Stimulated activated effector memory CD8-positive, alpha-beta T cell treated with anti-CD3 and anti-CD28 coated beads, Interleukin-12 subunit alpha, Interleukin-12 subunit beta, amount 100 ng/mL, for 72 hours (primary cell): Measurements from ENCODE around the gene FCGR2B.
A peak's percentile ranks its signal among the peaks of the same experiment; 100 is the strongest.
"Not testable (repeated sequence)": the region's sequence is repeated elsewhere in the genome, so short reads cannot be mapped to it uniquely, and the experiment has no call there.

Experiments
- ATAC-seq: fragments of 150-1000 bp; cut with Tn5 transposase; 2 replicates; pipeline ENCODE4 v1.10.0; 2021
- DNase-seq, 2 donors: peaks; one replicate each; pipeline ENCODE4 v3.0.0; 2021 to 2022; ENCODE audit warnings: low spot score in 2 of 2
- H3K27ac Mint-ChIP-seq: one replicate; pipeline ENCODE4 v1.8.0; 2022; ENCODE audit warnings: mild to moderate bottlenecking, mixed read lengths
- H3K36me3 Mint-ChIP-seq: one replicate; pipeline ENCODE4 v1.8.0; 2022; ENCODE audit warnings: mild to moderate bottlenecking, mixed read lengths
- H3K4me1 Mint-ChIP-seq: one replicate; pipeline ENCODE4 v1.8.0; 2022; ENCODE audit warnings: mixed read lengths
- H3K4me3 Mint-ChIP-seq: one replicate; pipeline ENCODE4 v1.8.0; 2022; ENCODE audit warnings: mild to moderate bottlenecking, mixed read lengths
- H3K9me3 Mint-ChIP-seq: one replicate; pipeline ENCODE4 v1.8.0; 2022; ENCODE audit warnings: mixed read lengths

The FCGR2B gene

GRCh38 chr1:161709373-161709772, 46.4 kb downstream of the FCGR2B start:
- H3K36me3 Mint-ChIP-seq = no peaks in the 10 kb centered on the region

GRCh38 chr1:161710560-161710959, 47.6 kb downstream of the FCGR2B start:
- H3K9me3 Mint-ChIP-seq = no peaks in the 10 kb centered on the region
- no peak overlapping the region for H3K4me3 Mint-ChIP-seq
- H3K4me1 Mint-ChIP-seq = no peaks in the 10 kb centered on the region
- ATAC-seq = no peak
- no peaks in the 10 kb centered on the region for H3K36me3 Mint-ChIP-seq
- peak in 1 of 2 donors; percentile 33 for DNase-seq
- no peak overlapping the region for H3K27ac Mint-ChIP-seq

More at GRCh38 chr1:161709373-161709772, 46.4 kb downstream of the FCGR2B start:
- H3K9me3 Mint-ChIP-seq = no peaks in the 10 kb centered on the region
- no peaks in the 10 kb centered on the region for H3K4me1 Mint-ChIP-seq
- H3K27ac Mint-ChIP-seq = no peak overlapping the region
- H3K4me3 Mint-ChIP-seq = no peak overlapping the region
- ATAC-seq (no peak), DNase-seq (no peak)

GRCh38 chr1:161718559-161719324, 55.8 kb downstream of the FCGR2B start:
- peaks cover 19% of the 10 kb centered on the region for H3K4me1 Mint-ChIP-seq
- H3K4me3 Mint-ChIP-seq = no peak overlapping the region
- H3K27ac Mint-ChIP-seq = no peak overlapping the region
- ATAC-seq (no peak), DNase-seq (no peak)
- no peaks in the 10 kb centered on the region for H3K9me3 Mint-ChIP-seq
- H3K36me3 Mint-ChIP-seq = no peaks in the 10 kb centered on the region

GRCh38 chr1:161719325-161719611, 56.3 kb downstream of the FCGR2B start:
- H3K9me3 Mint-ChIP-seq = no peaks in the 10 kb centered on the region
- no peak overlapping the region for H3K4me3 Mint-ChIP-seq
- ATAC-seq = peak; percentile 61
- H3K4me1 Mint-ChIP-seq = peaks cover 19% of the 10 kb centered on the region
- no peak overlapping the region for H3K27ac Mint-ChIP-seq
- no peak for DNase-seq
- no peaks in the 10 kb centered on the region for H3K36me3 Mint-ChIP-seq

- no peak for DNase-seq
- Mint-ChIP-seq H3K4me3 (no peak overlapping the region), H3K27ac (no peak overlapping the region), H3K4me1 (peaks cover 29% of the 10 kb centered on the region), H3K36me3 (no peaks in the 10 kb centered on the region), H3K9me3 (no peaks in the 10 kb centered on the region)
- ATAC-seq = no peak
Observed at GRCh38 chr1:161720422-161720821, 57.5 kb downstream of the FCGR2B start.

- Mint-ChIP-seq H3K36me3 (no peaks in the 10 kb centered on the region), H3K4me1 (peaks cover 36% of the 10 kb centered on the region), H3K27ac (no peak within 1 kb of the TSS), H3K9me3 (no peaks in the 10 kb centered on the region), H3K4me3 (no peak within 1 kb of the TSS)
- no peak for DNase-seq
- no peak for ATAC-seq
Observed at GRCh38 chr1:161720956-161721737, 58.2 kb downstream of the FCGR2B start, which contains the start of gene FCRLB. TSS of gene FCRLB (plus strand) at chr1:161721544. CDS start at chr1:161722673, 1,129 bp downstream.

- no peak overlapping the region for H3K4me3 Mint-ChIP-seq
- no peaks in the 10 kb centered on the region for H3K36me3 Mint-ChIP-seq
- no peaks in the 10 kb centered on the region for H3K9me3 Mint-ChIP-seq
- H3K4me1 Mint-ChIP-seq = peaks cover 38% of the 10 kb centered on the region
- ATAC-seq (peak; percentile 69), DNase-seq (no peak)
- no peak overlapping the region for H3K27ac Mint-ChIP-seq
Observed at GRCh38 chr1:161721738-161722343, 58.9 kb downstream of the FCGR2B start.

GRCh38 chr1:161722406-161722805, 59.5 kb downstream of the FCGR2B start:
- Mint-ChIP-seq H3K36me3 (peaks cover 1% of the 10 kb centered on the region), H3K27ac (no peak overlapping the region), H3K4me1 (peaks cover 40% of the 10 kb centered on the region), H3K9me3 (no peaks in the 10 kb centered on the region), H3K4me3 (no peak overlapping the region)
- ATAC-seq (no peak), DNase-seq (no peak)

GRCh38 chr1:161723459-161724141, 60.7 kb downstream of the FCGR2B start:
- no peak for ATAC-seq
- no peak for DNase-seq
- no peaks in the 10 kb centered on the region for H3K9me3 Mint-ChIP-seq
- peaks cover 47% of the 10 kb centered on the region for H3K4me1 Mint-ChIP-seq
- H3K4me3 Mint-ChIP-seq = no peak overlapping the region
- peaks cover 6% of the 10 kb centered on the region for H3K36me3 Mint-ChIP-seq
- no peak overlapping the region for H3K27ac Mint-ChIP-seq

GRCh38 chr1:161725258-161725907, 62.4 kb downstream of the FCGR2B start:
- H3K4me1 Mint-ChIP-seq = peaks cover 59% of the 10 kb centered on the region
- not testable (repeated sequence) for H3K36me3 Mint-ChIP-seq, DNase-seq, H3K27ac Mint-ChIP-seq, H3K9me3 Mint-ChIP-seq, ATAC-seq
- H3K4me3 Mint-ChIP-seq = peak overlapping the region; percentile 78

GRCh38 chr1:161725908-161726472, 63.0 kb downstream of the FCGR2B start:
- peak; percentile 28 to 76 for DNase-seq
- peaks cover 6% of the 10 kb centered on the region for H3K36me3 Mint-ChIP-seq
- peaks cover 62% of the 10 kb centered on the region for H3K4me1 Mint-ChIP-seq
- peak; percentile 38 for ATAC-seq
- H3K4me3 Mint-ChIP-seq = peak overlapping the region; percentile 78
- no peak overlapping the region for H3K27ac Mint-ChIP-seq
- no peaks in the 10 kb centered on the region for H3K9me3 Mint-ChIP-seq

GRCh38 chr1:161726473-161727255, 63.7 kb downstream of the FCGR2B start:
- Mint-ChIP-seq H3K4me1 (peaks cover 67% of the 10 kb centered on the region), H3K9me3 (no peaks in the 10 kb centered on the region), H3K27ac (no peak overlapping the region), H3K4me3 (peak overlapping the region; percentile 78), H3K36me3 (peaks cover 6% of the 10 kb centered on the region)
- ATAC-seq (peak; percentile 66), DNase-seq (peak; percentile 40 to 79)

GRCh38 chr1:161727256-161727924, 64.4 kb downstream of the FCGR2B start:
- Mint-ChIP-seq H3K4me1 (peaks cover 60% of the 10 kb centered on the region), H3K4me3 (peak overlapping the region; percentile 78), H3K27ac (peak overlapping the region; percentile 85), H3K9me3 (no peaks in the 10 kb centered on the region), H3K36me3 (peaks cover 6% of the 10 kb centered on the region)
- DNase-seq = peak in 1 of 2 donors; percentile 79
- peak; percentile 44 for ATAC-seq
